ENCODE data around the gene AHSG.
A peak's percentile ranks its signal among the peaks of the same experiment; 100 is the strongest.

Gene AHSG

GRCh38 chr3:186617036-186617946 is 4.4 kb downstream of the AHSG start:
- CTCF ChIA-PET = interaction anchor here (0.6 to 5.7 kb wide), 39 partner anchors 9 to 1120 kb away, joined by 3 to 59 read pairs (median 5); partner anchors contain the start of genes CRYGS and HRG
- Histone ChIP-seq H3K4me1 (ENCODE audit: control insufficient read depth, insufficient read depth, low read length) (no peaks in the 10 kb centered on the region), H3K36me3 (ENCODE audit: control insufficient read depth in 2 of 2, insufficient read depth in 1 of 2, low read length in 2 of 2) (no peaks in the 10 kb centered on the region), H3K9me3 (ENCODE audit: control insufficient read depth, insufficient read depth, low read depth, low read length) (no peaks in the 10 kb centered on the region), H3K4me3 (ENCODE audit: low read depth, low read length) (peak overlapping the region; percentile 4; the same call in 1 of the 2 replicates), H3K27ac (ENCODE audit: extremely low read depth, low read depth, low read length) (no peak overlapping the region)
- POLR2A ChIA-PET = interaction anchor here (1.2 to 1.8 kb wide), 3 partner anchors 47 to 166 kb away, joined by 3 to 8 read pairs (median 8); partner anchors contain the start of genes DNAJB11, EIF4A2 and TBCCD1
- TF ChIP-seq ZNF501 (tag by site-specific recombination; IDR thresholded peaks at IDR 0.05) (peak; percentile 29; the same call in 1 of the 2 replicates), HIC1 (tag by site-specific recombination; IDR thresholded peaks at IDR 0.05) (peak; percentile 64; the same call in 1 of the 2 replicates), ZFP37 (tag by site-specific recombination; IDR thresholded peaks at IDR 0.05) (peak; percentile 83; the same call in 1 of the 2 replicates), ZNF2 (tag by site-specific recombination; IDR thresholded peaks at IDR 0.05) (peak; percentile 69; the same call in 1 of the 2 replicates), KLF9 (tag by site-specific recombination; IDR thresholded peaks at IDR 0.05; ENCODE audit: low read depth) (no peak), EGR2 (tag by site-specific recombination; IDR thresholded peaks at IDR 0.05; ENCODE audit: low read depth) (no peak), ZNF24 (tag by site-specific recombination; IDR thresholded peaks at IDR 0.05) (no peak), CTCF (tag by site-specific recombination; IDR thresholded peaks at IDR 0.05) (peak; percentile 81), ZNF350 (tag by site-specific recombination; IDR thresholded peaks at IDR 0.05) (no peak), ZNF223 (tag by site-specific recombination; IDR thresholded peaks at IDR 0.05) (peak; percentile 80), ZBTB17 (tag by site-specific recombination; IDR thresholded peaks at IDR 0.05) (peak; percentile 60; the same call in 1 of the 2 replicates), ZNF654 (tag by site-specific recombination; IDR thresholded peaks at IDR 0.05; ENCODE audit: low read depth) (peak; percentile 85), ZNF335 (tag by site-specific recombination; conservative IDR thresholded peaks at IDR 0.05) (peak; percentile 84), ZNF580 (tag by site-specific recombination; IDR thresholded peaks at IDR 0.05) (no peak), ZBTB26 (tag by site-specific recombination; optimal IDR thresholded peaks at IDR 0.05) (peak; percentile 20), PRDM1 (tag by site-specific recombination; IDR thresholded peaks at IDR 0.05) (peak; percentile 81), ZNF660 (tag by site-specific recombination; IDR thresholded peaks at IDR 0.05) (peak; percentile 86; the same call in 1 of the 2 replicates), ZNF311 (tag by site-specific recombination; IDR thresholded peaks at IDR 0.05; ENCODE audit: borderline replicate concordance) (no peak), ZNF629 (tag by site-specific recombination; IDR thresholded peaks at IDR 0.05) (0 out of 2 replicates have a peak, but pooled peaks have one; percentile 33), TRIM28 (IDR thresholded peaks at IDR 0.05; ENCODE audit: borderline replicate concordance, low read length) (peak; percentile 58; the same call in 1 of the 2 replicates), SCRT2 (tag by site-specific recombination; IDR thresholded peaks at IDR 0.05) (no peak), ZNF555 (tag by site-specific recombination; conservative IDR thresholded peaks at IDR 0.05) (no peak), YY1 (tag by site-specific recombination; IDR thresholded peaks at IDR 0.05) (peak; percentile 40; the same call in 1 of the 2 replicates), GLIS2 (tag by site-specific recombination; IDR thresholded peaks at IDR 0.05) (peak; percentile 37; the same call in 1 of the 2 replicates), ZNF571 (tag by site-specific recombination; IDR thresholded peaks at IDR 0.05) (no peak), ZSCAN30 (tag by site-specific recombination; IDR thresholded peaks at IDR 0.05) (peak; percentile 47; the same call in 1 of the 2 replicates)
